Measurements from ENCODE around the gene BICD1.
"Not testable (repeated sequence)": the region's sequence is repeated elsewhere in the genome, so short reads cannot be mapped to it uniquely, and the experiment has no call there.

Gene BICD1

GRCh38 chr12:32145096-32145495 is 38.4 kb downstream of the BICD1 start:
- DNase-seq (ENCODE audit: low read depth, low spot score), result no peak

DNA sequence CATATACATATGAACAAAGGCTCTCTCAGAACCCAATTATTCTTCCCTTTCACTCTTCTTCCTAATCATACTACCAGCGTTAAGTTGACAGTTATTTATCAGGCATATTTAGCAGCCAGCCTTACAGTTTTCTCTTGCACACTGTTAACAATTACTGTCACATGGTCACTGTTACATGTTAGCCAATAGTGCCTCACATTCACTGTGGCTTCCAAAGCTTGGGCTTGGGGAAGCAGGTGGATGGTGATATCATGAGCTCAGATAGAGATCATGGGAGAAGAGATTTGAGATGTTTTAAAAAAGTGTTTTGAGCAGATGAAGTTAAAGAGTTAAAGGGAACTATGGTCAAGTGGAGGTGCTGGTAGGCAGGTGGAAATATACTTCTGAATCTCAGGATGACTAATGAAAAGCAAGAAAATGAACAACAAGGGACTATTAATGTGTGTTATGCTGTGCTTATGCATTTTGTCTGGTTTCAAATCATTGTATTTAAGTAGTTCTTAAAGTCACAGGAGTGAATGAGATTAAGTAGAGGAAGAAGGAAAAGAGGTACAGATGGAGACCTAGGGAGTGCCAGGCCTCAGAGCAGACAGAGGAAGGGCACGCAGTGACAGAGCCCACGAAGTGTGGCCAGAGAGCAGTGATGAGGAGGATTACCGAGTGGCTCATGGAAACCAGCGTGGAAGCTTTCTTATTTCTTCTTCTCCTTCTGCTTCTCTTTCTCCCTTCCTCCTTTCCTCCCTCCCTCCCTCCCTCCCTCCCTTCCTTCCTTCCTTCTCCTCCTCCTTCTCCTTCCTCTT is 39.6 kb downstream of the BICD1 start:
- DNase-seq (ENCODE audit: low read depth, low spot score), result no peak

DNA sequence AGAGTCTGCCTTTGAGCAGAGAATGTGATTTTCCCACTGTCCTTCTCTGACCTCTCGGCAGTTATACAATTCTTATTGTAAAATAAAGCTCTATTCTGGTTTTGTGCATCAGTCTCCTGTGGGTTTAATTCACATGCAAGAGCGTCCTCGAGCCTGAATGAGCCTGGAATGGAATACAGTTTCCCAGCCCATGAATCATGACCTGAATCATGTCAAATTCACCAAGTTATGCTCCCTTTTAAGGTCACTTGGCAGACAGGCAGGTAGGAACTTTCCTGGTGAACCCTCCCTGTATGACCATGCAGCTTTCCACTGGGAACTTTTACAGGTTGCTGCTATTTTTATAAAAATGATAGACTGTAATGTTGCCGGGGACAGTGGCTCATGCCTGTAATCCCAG is 41.7 kb downstream of the BICD1 start:
- DNase-seq (ENCODE audit: low read depth, low spot score), result no peak

DNA sequence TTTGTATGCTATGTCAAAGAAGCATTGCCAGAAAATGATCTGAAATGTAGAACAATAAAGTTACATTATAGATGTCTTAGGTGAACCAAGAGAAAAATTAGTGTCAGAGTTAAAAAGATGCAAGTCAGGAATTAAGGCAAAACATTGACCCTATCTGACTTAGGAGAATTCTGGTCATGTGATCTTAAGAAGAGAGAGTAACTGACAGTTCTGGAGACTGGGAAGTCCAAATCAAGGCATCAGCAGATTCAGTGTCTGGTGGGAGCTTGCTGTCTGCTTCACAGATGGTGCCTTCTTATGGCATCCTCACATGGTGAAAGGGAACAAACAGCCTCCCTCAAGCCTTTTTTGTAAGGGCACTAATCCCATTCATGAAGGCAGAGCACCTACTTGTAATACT is 42.8 kb downstream of the BICD1 start:
- no peak for DNase-seq (ENCODE audit: low read depth, low spot score)

GRCh38 chr12:32151086-32151485 is 44.4 kb downstream of the BICD1 start:
- DNase-seq (ENCODE audit: low read depth, low spot score), result no peak

DNA sequence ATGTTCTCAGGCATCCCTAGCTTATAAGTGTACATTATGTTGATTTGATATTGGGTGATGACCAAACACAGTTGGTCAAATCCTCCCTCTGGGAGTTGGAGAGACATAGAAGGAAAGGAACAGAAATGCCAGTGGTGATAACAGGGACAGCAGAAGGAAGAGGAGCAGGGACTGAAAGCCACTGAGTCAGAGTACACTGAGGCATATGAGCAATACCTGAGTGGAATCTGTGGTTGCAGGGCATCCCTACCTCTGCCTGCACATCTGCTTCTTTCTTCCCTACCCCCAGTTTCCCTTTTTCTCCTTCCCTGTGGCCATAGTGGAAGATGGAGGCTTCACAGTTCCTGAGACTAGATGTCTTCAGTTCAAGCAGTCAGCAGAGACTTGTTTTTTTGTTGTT is 44.9 kb downstream of the BICD1 start:
- DNase-seq (ENCODE audit: low read depth, low spot score), result no peak

GRCh38 chr12:32155041-32155440 is 48.4 kb downstream of the BICD1 start:
- DNase-seq (ENCODE audit: low read depth, low spot score), result no peak

- no peak for DNase-seq (ENCODE audit: low read depth, low spot score)
Observed at GRCh38 chr12:32155961-32156529, 49.4 kb downstream of the BICD1 start.

DNA sequence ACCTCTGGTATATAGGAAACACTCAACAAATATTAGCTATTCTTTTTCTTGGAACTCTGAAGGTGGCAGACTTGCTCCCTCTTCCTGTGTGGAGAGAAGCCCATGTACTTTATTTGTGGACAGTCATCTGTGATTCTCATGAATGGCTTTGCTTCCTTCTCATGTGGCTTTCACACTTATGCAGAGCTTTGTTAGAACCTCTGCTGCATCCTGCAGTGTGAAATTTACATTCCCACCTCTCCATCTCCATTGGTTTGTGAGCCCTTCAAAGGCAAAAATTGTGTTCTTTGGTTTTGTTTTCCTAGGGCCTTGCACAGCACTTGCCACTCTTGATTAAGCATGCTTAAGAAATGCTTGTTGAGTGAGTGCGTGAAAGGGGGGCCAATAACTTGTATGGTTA is 51.9 kb downstream of the BICD1 start:
- no peak for DNase-seq (ENCODE audit: low read depth, low spot score)

GRCh38 chr12:32159381-32159780 is 52.7 kb downstream of the BICD1 start:
- DNase-seq (ENCODE audit: low read depth, low spot score), result no peak

- DNase-seq (ENCODE audit: low read depth, low spot score), result no peak
Observed at GRCh38 chr12:32159925-32160324, 53.3 kb downstream of the BICD1 start.

GRCh38 chr12:32161058-32161457 is 54.4 kb downstream of the BICD1 start:
- no peak for DNase-seq (ENCODE audit: low read depth, low spot score)

DNA sequence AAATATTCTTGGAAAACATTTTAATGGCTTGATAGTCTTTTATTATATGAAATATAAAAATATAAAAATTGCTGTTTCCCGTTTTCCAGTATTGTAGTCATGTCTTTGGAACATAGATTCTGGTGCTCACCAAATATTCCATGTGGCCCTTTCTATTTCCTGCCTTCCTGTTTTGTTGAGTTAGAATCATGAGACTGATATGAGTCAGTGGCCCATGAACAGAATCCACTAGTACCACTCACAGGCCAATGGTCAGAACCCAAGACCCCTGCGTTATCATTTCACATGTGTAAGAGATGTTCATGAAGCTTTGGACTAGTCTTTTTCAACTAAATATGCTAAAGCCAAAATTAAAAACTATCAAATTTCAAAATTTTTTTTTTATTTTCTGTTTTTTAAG is 56.9 kb downstream of the BICD1 start:
- DNase-seq (ENCODE audit: low read depth, low spot score), result no peak

- DNase-seq (ENCODE audit: low read depth, low spot score), result no peak
Observed at GRCh38 chr12:32166510-32166909, 59.9 kb downstream of the BICD1 start.

GRCh38 chr12:32170437-32170998 is 63.9 kb downstream of the BICD1 start:
- no peak for DNase-seq (ENCODE audit: low read depth, low spot score)

DNA sequence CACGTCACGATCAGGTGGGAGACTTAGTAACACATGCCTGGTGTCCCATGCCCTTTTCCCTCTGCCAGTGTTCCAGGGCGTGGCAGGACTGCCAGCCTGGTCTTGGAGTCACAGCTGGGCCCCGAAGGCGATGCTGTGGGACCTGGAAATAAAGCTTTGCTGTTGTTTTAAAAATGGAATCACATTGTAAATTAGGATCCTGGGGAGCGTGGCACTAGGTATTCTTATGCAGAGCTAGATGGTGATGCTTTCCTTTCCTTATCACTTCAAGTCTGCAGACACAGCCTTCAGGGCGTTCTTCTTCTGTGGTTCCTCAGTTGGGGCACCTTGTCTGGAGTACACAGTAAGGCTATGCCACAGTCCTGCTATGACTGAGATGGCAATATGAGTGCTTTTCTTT is 64.6 kb downstream of the BICD1 start:
- no peak for DNase-seq (ENCODE audit: low read depth, low spot score)

DNA sequence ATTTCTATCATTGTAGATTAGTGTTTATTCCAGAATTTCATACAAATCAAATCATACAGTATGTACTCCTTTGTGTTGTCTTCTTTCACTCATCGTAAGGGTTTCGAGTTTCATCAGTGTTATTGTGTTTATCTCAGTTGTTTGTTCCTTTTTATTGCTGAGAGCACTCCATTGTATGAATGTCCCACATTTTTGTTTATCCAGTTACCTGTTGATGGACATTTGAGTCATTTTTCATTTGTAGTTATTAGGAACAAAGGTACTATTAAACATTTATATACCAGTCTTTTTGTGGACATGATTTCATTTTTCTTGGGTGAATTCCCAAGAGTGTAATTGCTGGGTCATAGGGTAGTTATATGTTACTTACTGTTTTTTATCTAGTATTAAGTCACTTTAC is 70.0 kb downstream of the BICD1 start:
- no peak for DNase-seq (ENCODE audit: low read depth, low spot score)

DNA sequence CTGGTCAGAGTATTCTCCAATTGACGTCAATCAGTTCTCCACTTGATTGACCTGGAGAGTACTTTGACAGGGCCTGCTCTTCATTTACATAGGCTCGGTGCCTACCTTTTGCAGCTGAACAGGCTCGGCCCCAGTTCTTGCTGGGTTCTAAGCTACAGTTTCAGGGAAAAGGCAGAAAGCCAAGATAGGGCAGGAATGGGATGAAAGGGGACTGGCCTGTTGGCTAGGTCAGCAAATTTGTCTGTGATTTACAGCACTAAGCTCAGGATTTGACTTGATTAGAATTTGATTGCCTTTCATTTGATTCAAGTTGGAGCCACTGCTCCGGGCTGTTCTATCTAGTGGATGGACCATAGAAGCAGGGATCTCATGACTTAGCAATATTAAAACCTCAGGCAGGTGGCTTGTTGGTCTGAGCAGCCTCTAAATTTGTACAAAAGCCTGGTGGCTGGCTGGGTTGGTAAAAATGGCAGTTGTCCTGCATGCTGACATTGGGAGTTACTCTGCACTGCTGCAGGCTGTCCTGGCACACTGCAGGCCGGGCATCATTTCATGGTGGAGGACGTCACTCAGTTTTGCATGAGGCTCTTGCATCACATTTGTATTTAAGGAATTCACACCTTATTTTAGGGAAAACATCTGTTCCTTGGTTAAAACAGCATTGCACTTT is 71.8 kb downstream of the BICD1 start:
- DNase-seq (ENCODE audit: low read depth, low spot score), result no peak

- no peak for DNase-seq (ENCODE audit: low read depth, low spot score)
Observed at GRCh38 chr12:32179011-32179395, 72.4 kb downstream of the BICD1 start.

DNA sequence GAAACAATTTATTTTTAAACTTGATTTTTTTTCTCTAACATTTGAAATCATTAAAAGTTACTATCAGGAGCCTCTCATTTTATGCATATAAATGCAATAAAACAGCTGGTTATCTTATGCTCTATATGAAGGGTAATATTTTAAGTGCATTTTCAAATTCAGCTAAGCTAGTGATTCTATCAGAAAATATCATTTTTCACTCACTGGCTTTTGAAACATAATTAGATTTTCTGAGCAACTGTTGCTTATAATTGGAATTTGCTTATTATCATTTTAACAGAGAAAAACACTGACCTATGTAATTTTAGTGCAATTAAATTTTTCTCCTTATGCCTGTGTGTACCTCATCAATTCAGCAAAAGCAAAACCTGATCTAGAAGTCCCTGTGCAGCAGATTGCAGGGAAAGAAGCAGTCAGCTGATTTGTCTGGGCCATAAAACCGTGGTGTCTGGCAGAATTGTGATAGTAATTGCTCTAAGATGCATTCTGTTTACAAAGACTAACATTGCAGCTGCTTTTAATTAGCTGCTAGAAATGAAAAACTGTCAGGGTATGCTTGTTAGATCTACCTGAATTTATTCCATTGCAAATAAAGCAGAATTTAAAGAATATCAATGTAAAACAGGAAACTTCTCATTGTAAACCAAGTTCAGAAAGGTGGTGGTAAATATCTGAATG is 75.0 kb downstream of the BICD1 start:
- DNase-seq (ENCODE audit: low read depth, low spot score), result no peak

DNA sequence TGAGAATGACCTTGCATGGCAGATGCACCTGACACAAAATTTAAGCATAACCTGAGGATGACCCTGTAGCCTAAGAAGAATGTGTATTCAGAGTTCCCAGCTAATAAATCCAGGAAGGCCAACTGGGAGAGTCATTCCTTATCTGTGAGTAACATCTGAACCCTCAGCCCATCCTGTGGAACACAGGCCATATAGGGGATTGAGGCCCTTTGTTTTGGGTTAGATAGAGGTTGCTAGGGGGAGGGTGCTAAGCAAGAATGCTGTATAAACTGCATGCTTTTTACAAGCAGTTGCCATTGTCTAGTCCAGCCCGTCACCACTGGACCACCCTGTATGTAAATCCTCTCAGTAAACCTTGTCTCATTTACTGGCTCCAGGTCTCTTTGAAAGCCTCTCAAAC is 77.0 kb downstream of the BICD1 start:
- no peak for DNase-seq (ENCODE audit: low read depth, low spot score)

DNA sequence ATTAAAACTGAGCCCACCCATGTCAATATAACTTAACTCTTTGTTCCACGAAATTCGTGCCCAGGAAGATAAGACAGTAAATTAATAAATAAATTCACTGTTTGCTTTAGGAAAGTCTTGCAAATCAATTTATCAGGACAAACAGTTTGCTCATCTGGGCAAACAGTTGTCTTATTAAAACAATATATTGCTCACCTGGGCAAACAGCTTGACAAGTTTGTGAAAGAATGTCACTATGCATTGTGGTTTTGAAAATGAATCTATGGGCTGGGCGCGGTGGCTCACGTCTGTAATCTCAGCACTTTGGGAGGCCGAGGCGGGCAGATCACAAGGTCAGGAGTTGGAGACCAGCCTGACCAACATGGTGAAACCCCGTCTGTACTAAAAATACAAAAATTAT is 80.5 kb downstream of the BICD1 start:
- DNase-seq (ENCODE audit: low read depth, low spot score), result not testable (repeated sequence)
